HG03175 (cell line): Measurements from ENCODE around the gene MPRIP.

Experiments
- ATAC-seq: cut with Tn5 transposase; IDR thresholded peaks from one replicate; pipeline ENCODE4 v1.9.1; 2021; ENCODE audit warnings: mild to moderate bottlenecking, moderate library complexity; ENCODE audit not compliant: unreplicated experiment

Gene MPRIP

GRCh38 chr17:17028878-17029535 lies 13.2 kb upstream of the MPRIP start:
- ATAC-seq: no peak

- no peak for ATAC-seq
These were observed 12.3 kb upstream of the MPRIP start for GRCh38 chr17:17029938-17030337.

- ATAC-seq: no peak
These were observed 11.6 kb upstream of the MPRIP start for GRCh38 chr17:17030515-17031211.

GRCh38 chr17:17032131-17032692 lies 10.0 kb upstream of the MPRIP start:
- ATAC-seq: no peak

GRCh38 chr17:17033466-17033865 lies 8.8 kb upstream of the MPRIP start:
- ATAC-seq: no peak

- ATAC-seq: no peak
These were observed 8.2 kb upstream of the MPRIP start for GRCh38 chr17:17034026-17034425.

- no peak for ATAC-seq
These were observed 7.7 kb upstream of the MPRIP start for GRCh38 chr17:17034496-17035075.

- no peak for ATAC-seq
These were observed 6.8 kb upstream of the MPRIP start for GRCh38 chr17:17035490-17035889.

- no peak for ATAC-seq
These were observed 6.2 kb upstream of the MPRIP start for GRCh38 chr17:17035920-17036523.

GRCh38 chr17:17036524-17036998 lies 5.7 kb upstream of the MPRIP start:
- ATAC-seq: no peak

- ATAC-seq: no peak
These were observed 2.3 kb upstream of the MPRIP start for GRCh38 chr17:17039911-17040310.

- ATAC-seq: no peak
These were observed 1.2 kb upstream of the MPRIP start for GRCh38 chr17:17041018-17041521.

GRCh38 chr17:17041571-17042383 lies 480 bp upstream of the MPRIP start:
- peak; percentile 95 for ATAC-seq

GRCh38 chr17:17042851-17043460 lies 699 bp downstream of the MPRIP start:
- ATAC-seq: no peak

- no peak for ATAC-seq
These were observed 1.4 kb downstream of the MPRIP start for GRCh38 chr17:17043461-17044271.

- ATAC-seq: no peak
These were observed 2.7 kb downstream of the MPRIP start for GRCh38 chr17:17044846-17045561.

- no peak for ATAC-seq
These were observed 5.8 kb downstream of the MPRIP start for GRCh38 chr17:17048106-17048505.
